ENCODE data around the gene LDAH. TPM values are rescaled to one million over a fixed set of nuclear protein-coding genes. Genes with fewer than 3 reads are reported as not detected.

LDAH gene
- total and polyA plus RNA-seq, 2 experiments from 2014 or later = 15.2 to 21.1 TPM

- H3K27ac ChIP-seq = no peak overlapping the region
- no peaks in the 10 kb centered on the region for H3K36me3 ChIP-seq
- no peaks in the 10 kb centered on the region for H3K9me3 ChIP-seq (ENCODE audit: low read depth)
- TF ChIP-seq CTCF (IDR thresholded peaks at IDR 0.05; ENCODE audit: low read depth, low read length) = no peak
- DNase-seq (ENCODE audit: low read depth in 1 of 2, low spot score in 1 of 2) = no peak
- no peaks in the 10 kb centered on the region for H3K27me3 ChIP-seq
- H3K4me1 ChIP-seq (ENCODE audit: low read depth) = no peaks in the 10 kb centered on the region
- no peak overlapping the region for H3K4me3 ChIP-seq
Observed at GRCh38 chr2:20706217-20706616, 116.7 kb downstream of the LDAH start.

- Histone ChIP-seq H3K9me3 (ENCODE audit: low read depth) (no peaks in the 10 kb centered on the region), H3K27me3 (no peaks in the 10 kb centered on the region), H3K4me3 (no peak overlapping the region), H3K27ac (no peak overlapping the region), H3K4me1 (ENCODE audit: low read depth) (no peaks in the 10 kb centered on the region), H3K36me3 (no peaks in the 10 kb centered on the region)
- DNase-seq (ENCODE audit: low read depth in 1 of 2, low spot score in 1 of 2) = no peak
- no peak for TF ChIP-seq CTCF (IDR thresholded peaks at IDR 0.05; ENCODE audit: low read depth, low read length)
Observed at GRCh38 chr2:20704886-20705285, 118.0 kb downstream of the LDAH start.

GRCh38 chr2:20702563-20702962 lies 120.3 kb downstream of the LDAH start:
- Histone ChIP-seq H3K27me3 (no peaks in the 10 kb centered on the region), H3K4me3 (no peak overlapping the region), H3K9me3 (ENCODE audit: low read depth) (no peaks in the 10 kb centered on the region), H3K36me3 (no peaks in the 10 kb centered on the region), H3K4me1 (ENCODE audit: low read depth) (no peaks in the 10 kb centered on the region), H3K27ac (no peak overlapping the region)
- no peak for DNase-seq (ENCODE audit: low read depth in 1 of 2, low spot score in 1 of 2)
- no peak for TF ChIP-seq CTCF (IDR thresholded peaks at IDR 0.05; ENCODE audit: low read depth, low read length)

- DNase-seq (ENCODE audit: low read depth in 1 of 2, low spot score in 1 of 2) = no peak
- TF ChIP-seq CTCF (IDR thresholded peaks at IDR 0.05; ENCODE audit: low read depth, low read length) = no peak
- Histone ChIP-seq H3K4me3 (no peak overlapping the region), H3K36me3 (no peaks in the 10 kb centered on the region), H3K9me3 (ENCODE audit: low read depth) (no peaks in the 10 kb centered on the region), H3K27me3 (no peaks in the 10 kb centered on the region), H3K4me1 (ENCODE audit: low read depth) (no peaks in the 10 kb centered on the region), H3K27ac (no peak overlapping the region)
Observed at GRCh38 chr2:20698916-20699613, 123.8 kb downstream of the LDAH start.

GRCh38 chr2:20697322-20697934 lies 125.5 kb downstream of the LDAH start:
- Histone ChIP-seq H3K36me3 (no peaks in the 10 kb centered on the region), H3K9me3 (ENCODE audit: low read depth) (no peaks in the 10 kb centered on the region), H3K4me3 (no peak overlapping the region), H3K27ac (no peak overlapping the region), H3K27me3 (no peaks in the 10 kb centered on the region), H3K4me1 (ENCODE audit: low read depth) (no peaks in the 10 kb centered on the region)
- no peak for TF ChIP-seq CTCF (IDR thresholded peaks at IDR 0.05; ENCODE audit: low read depth, low read length)
- DNase-seq (ENCODE audit: low read depth in 1 of 2, low spot score in 1 of 2) = no peak
